Tibial artery (tissue), 4 donors: ENCODE data around the gene P2RY2.

Experiments used
- DNase-seq, 2 donors: peaks; one replicate each; pipeline ENCODE4 v3.0.0-alpha.2; 2019
- H3K27ac ChIP-seq, 2 donors: fragments of 200-600 bp; sonication (generic) in 1 of 2; 1 replicate in 1 of 2; 2 replicates in 1 of 2; pipeline ENCODE4 v1.5.1; 2018 to 2019; ENCODE audit warnings: mild to moderate bottlenecking in 1 of 2
- H3K27me3 ChIP-seq, 2 donors: fragments of 200-600 bp; sonication (generic) in 1 of 2; one replicate each; pipeline versions ENCODE4 v1.5.1 to v1.6.0; 2016 to 2019
- H3K36me3 ChIP-seq, 3 donors: fragments of 200-600 bp; sonication (generic) in 2 of 3; one replicate each; pipeline ENCODE4 v1.5.1; 2016 to 2019; ENCODE audit warnings: mild to moderate bottlenecking in 2 of 3
- H3K4me1 ChIP-seq, 4 donors: fragments of 200-600 bp; sonication (generic) in 2 of 4; 1 replicate in 3 of 4; 2 replicates in 1 of 4; pipeline ENCODE4 v1.5.1; 2016 to 2019
- H3K4me3 ChIP-seq, 2 donors: fragments of 200-600 bp; sonication (generic) in 1 of 2; 1 replicate in 1 of 2; 2 replicates in 1 of 2; pipeline ENCODE4 v1.5.1; 2018 to 2019; ENCODE audit warnings: mild to moderate bottlenecking in 2 of 2
- H3K9me3 ChIP-seq, 3 donors: fragments of 200-600 bp; sonication (generic) in 1 of 3; one replicate each; pipeline ENCODE4 v1.5.1; 2016 to 2019
- intact Hi-C: fragments of 100-400 bp; cut with DNase I; formaldehyde crosslinking; loops from one replicate; pipeline ENCODE4 v1.15.0; 2023; ENCODE audit warnings: low total_unique reads
- TF ChIP-seq, protein P1 (sequence below), 2 experiments: fragments of 200-600 bp in 1 of 2; fragments of 450-650 bp in 1 of 2; IDR thresholded peaks; one replicate each; pipeline ENCODE4 v1.5.1; 2017 to 2019; ENCODE audit warnings: antibody characterized with exemption in 2 of 2, mild to moderate bottlenecking in 1 of 2, moderate library complexity in 1 of 2

P2RY2 gene

GRCh38 chr11:73265278-73265810 lies 47.3 kb downstream of the P2RY2 start:
- DNase-seq, result no peak
- H3K27ac ChIP-seq, result peak overlapping the region; percentile 69 to 78
- peaks cover 0 to 37% (median 30%) of the 10 kb centered on the region in 4 donors for H3K4me1 ChIP-seq
- no peaks in the 10 kb centered on the region for H3K9me3 ChIP-seq
- H3K36me3 ChIP-seq, result no peaks in the 10 kb centered on the region
- no peaks in the 10 kb centered on the region for H3K27me3 ChIP-seq
- peak overlapping the region; percentile 45 to 55 for H3K4me3 ChIP-seq
- TF ChIP-seq, protein P1, sequence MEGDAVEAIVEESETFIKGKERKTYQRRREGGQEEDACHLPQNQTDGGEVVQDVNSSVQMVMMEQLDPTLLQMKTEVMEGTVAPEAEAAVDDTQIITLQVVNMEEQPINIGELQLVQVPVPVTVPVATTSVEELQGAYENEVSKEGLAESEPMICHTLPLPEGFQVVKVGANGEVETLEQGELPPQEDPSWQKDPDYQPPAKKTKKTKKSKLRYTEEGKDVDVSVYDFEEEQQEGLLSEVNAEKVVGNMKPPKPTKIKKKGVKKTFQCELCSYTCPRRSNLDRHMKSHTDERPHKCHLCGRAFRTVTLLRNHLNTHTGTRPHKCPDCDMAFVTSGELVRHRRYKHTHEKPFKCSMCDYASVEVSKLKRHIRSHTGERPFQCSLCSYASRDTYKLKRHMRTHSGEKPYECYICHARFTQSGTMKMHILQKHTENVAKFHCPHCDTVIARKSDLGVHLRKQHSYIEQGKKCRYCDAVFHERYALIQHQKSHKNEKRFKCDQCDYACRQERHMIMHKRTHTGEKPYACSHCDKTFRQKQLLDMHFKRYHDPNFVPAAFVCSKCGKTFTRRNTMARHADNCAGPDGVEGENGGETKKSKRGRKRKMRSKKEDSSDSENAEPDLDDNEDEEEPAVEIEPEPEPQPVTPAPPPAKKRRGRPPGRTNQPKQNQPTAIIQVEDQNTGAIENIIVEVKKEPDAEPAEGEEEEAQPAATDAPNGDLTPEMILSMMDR (IDR thresholded peaks at IDR 0.05), result no peak
- intact Hi-C loops, result no loop called here

- Histone ChIP-seq H3K4me3 (no peak overlapping the region), H3K27me3 (no peaks in the 10 kb centered on the region), H3K9me3 (no peaks in the 10 kb centered on the region), H3K36me3 (no peaks in the 10 kb centered on the region), H3K4me1 (peaks cover 0 to 37% (median 30%) of the 10 kb centered on the region in 4 donors), H3K27ac (peak overlapping the region; percentile 69 to 78)
- DNase-seq, result no peak
- TF ChIP-seq, protein P1 (IDR thresholded peaks at IDR 0.05), result no peak
- intact Hi-C loops, result no loop called here
These were observed 48.0 kb downstream of the P2RY2 start for GRCh38 chr11:73265853-73266645.

DNA sequence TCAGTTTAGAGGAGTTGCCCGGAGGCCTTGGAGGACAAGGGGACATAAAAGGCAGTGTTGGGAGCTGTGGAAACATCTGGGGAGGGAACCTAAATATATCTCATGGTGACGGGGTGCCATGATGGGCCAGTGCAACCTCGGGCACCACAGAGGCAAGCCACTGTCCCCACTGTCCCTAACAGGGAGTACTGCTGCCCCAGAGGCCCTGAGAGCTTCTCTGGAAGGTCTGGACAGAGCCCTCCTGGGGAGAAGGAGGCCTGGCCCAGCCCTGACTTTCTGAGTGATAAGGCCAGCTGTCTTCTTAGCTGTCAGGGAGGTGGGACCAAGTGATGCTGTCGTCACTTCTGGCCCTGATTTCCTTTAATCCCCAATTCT lies 48.6 kb downstream of the P2RY2 start:
- H3K4me1 ChIP-seq, result peaks cover 0 to 37% (median 30%) of the 10 kb centered on the region in 4 donors
- intact Hi-C loops, result no loop called here
- H3K27ac ChIP-seq, result peak overlapping the region; percentile 69 to 78
- TF ChIP-seq, protein P1 (IDR thresholded peaks at IDR 0.05), result no peak
- no peaks in the 10 kb centered on the region for H3K36me3 ChIP-seq
- no peaks in the 10 kb centered on the region for H3K9me3 ChIP-seq
- no peaks in the 10 kb centered on the region for H3K27me3 ChIP-seq
- H3K4me3 ChIP-seq, result no peak overlapping the region
- DNase-seq, result no peak

- Histone ChIP-seq H3K27me3 (no peaks in the 10 kb centered on the region), H3K36me3 (no peaks in the 10 kb centered on the region), H3K27ac (peak overlapping the region; percentile 69 to 78), H3K9me3 (no peaks in the 10 kb centered on the region), H3K4me3 (no peak overlapping the region), H3K4me1 (peaks cover 0 to 37% (median 30%) of the 10 kb centered on the region in 4 donors)
- TF ChIP-seq, protein P1 (IDR thresholded peaks at IDR 0.05), result no peak
- DNase-seq, result no peak
- intact Hi-C loops, result no loop called here
These were observed 49.2 kb downstream of the P2RY2 start for GRCh38 chr11:73267122-73267846.

- H3K4me1 ChIP-seq, result peaks cover 0 to 37% (median 30%) of the 10 kb centered on the region in 4 donors
- TF ChIP-seq, protein P1 (IDR thresholded peaks at IDR 0.05), result no peak
- H3K27me3 ChIP-seq, result no peaks in the 10 kb centered on the region
- no peak for DNase-seq
- H3K36me3 ChIP-seq, result no peaks in the 10 kb centered on the region
- intact Hi-C loops, result no loop called here
- no peaks in the 10 kb centered on the region for H3K9me3 ChIP-seq
- no peak overlapping the region for H3K27ac ChIP-seq
- H3K4me3 ChIP-seq, result no peak overlapping the region
These were observed 49.9 kb downstream of the P2RY2 start for GRCh38 chr11:73267906-73268540.
